CD8-positive, alpha-beta memory T cell (primary cell): ENCODE results near the gene MRE11. TPM values are rescaled to one million over a fixed set of nuclear protein-coding genes. Genes with fewer than 3 reads are reported as not detected.
"Not testable (repeated sequence)": the region's sequence is repeated elsewhere in the genome, so short reads cannot be mapped to it uniquely, and the experiment has no call there.

Experiments used
- CTCF ChIA-PET: fragments of 350-600 bp; sonication (Branson Sonifier 250); formaldehyde crosslinking; loops from one replicate; lab custom pipeline; 2021; ENCODE audit warnings: antibody characterized with exemption; lab: Charles Lee
- POLR2A ChIA-PET: fragments of 350-600 bp; sonication (Branson Sonifier 250); formaldehyde crosslinking; loops from one replicate; lab custom pipeline; 2021; ENCODE audit warnings: antibody characterized with exemption; lab: Charles Lee
- DNase-seq, 5 donors: peaks; one replicate each; pipeline versions ENCODE4 v3.0.0 to v3.0.0-alpha.2; 2020 to 2022; ENCODE audit warnings: mixed read lengths in 1 of 5
- H3K27ac ChIP-seq: one replicate; pipeline ENCODE4 v1.7.0; 2013; ENCODE audit warnings: low read depth, mild to moderate bottlenecking, low read length, moderate library complexity
- H3K27me3 ChIP-seq: 2 replicates; pipeline ENCODE4 v1.7.0; 2013; ENCODE audit warnings: low read length, mild to moderate bottlenecking; ENCODE audit not compliant: insufficient read depth, poor library complexity, severe bottlenecking
- H3K36me3 ChIP-seq: 2 replicates; pipeline ENCODE4 v1.7.0; 2013; ENCODE audit warnings: mild to moderate bottlenecking, low read length, moderate library complexity; ENCODE audit not compliant: insufficient read depth
- H3K4me1 ChIP-seq: 2 replicates; pipeline ENCODE4 v1.7.0; 2013; ENCODE audit warnings: mild to moderate bottlenecking, low read length, moderate library complexity; ENCODE audit not compliant: insufficient read depth
- H3K4me3 ChIP-seq: 2 replicates; pipeline ENCODE4 v1.7.0; 2013; ENCODE audit warnings: mild to moderate bottlenecking, low read length
- H3K9me3 ChIP-seq: 2 replicates; pipeline ENCODE4 v1.7.0; 2013; ENCODE audit warnings: mild to moderate bottlenecking, low read length
- H3K27ac Mint-ChIP-seq, 8 donors: one replicate each; pipeline ENCODE4 v1.8.0; 2020 to 2021; ENCODE audit warnings: mixed read lengths in 8 of 8, mild to moderate bottlenecking in 6 of 8, inconsistent platforms in 3 of 8, moderate library complexity in 3 of 8
- H3K27me3 Mint-ChIP-seq, 2 donors: one replicate each; pipeline ENCODE4 v1.8.0; 2020 to 2021; ENCODE audit warnings: mixed read lengths in 2 of 2, mild to moderate bottlenecking in 1 of 2, moderate library complexity in 1 of 2
- H3K36me3 Mint-ChIP-seq, 3 donors: one replicate each; pipeline ENCODE4 v1.8.0; 2020 to 2021; ENCODE audit warnings: mixed read lengths in 3 of 3, inconsistent platforms in 1 of 3, mild to moderate bottlenecking in 1 of 3
- H3K4me1 Mint-ChIP-seq, 3 donors: one replicate each; pipeline ENCODE4 v1.8.0; 2020 to 2021; ENCODE audit warnings: mixed read lengths in 3 of 3, inconsistent platforms in 1 of 3, mild to moderate bottlenecking in 1 of 3
- H3K4me3 Mint-ChIP-seq, 7 donors: one replicate each; pipeline ENCODE4 v1.8.0; 2020 to 2021; ENCODE audit warnings: mixed read lengths in 7 of 7, mild to moderate bottlenecking in 6 of 7, moderate library complexity in 4 of 7, inconsistent platforms in 2 of 7
- H3K9me3 Mint-ChIP-seq, 5 donors: one replicate each; pipeline ENCODE4 v1.8.0; 2020 to 2022; ENCODE audit warnings: mixed read lengths in 5 of 5, mild to moderate bottlenecking in 3 of 5, moderate library complexity in 2 of 5, inconsistent platforms in 1 of 5
- polyA plus RNA-seq: library from polyadenylated mRNA; unstranded; fragments of 300-500 nt; fragmentation: Illumina TruSeq; gene quantifications from one replicate; pipeline ENCODE4 v1.2.3, GENCODE V29; 2021
- total RNA-seq, 2 experiments: library from RNA; stranded (reverse); gene quantifications; one replicate each; pipeline ENCODE4 v1.2.3, GENCODE V29; 2021

MRE11 gene
- total and polyA plus RNA-seq, 3 experiments from 2014 or later, result 14.4 to 40.0 (median 39.8) TPM

DNA sequence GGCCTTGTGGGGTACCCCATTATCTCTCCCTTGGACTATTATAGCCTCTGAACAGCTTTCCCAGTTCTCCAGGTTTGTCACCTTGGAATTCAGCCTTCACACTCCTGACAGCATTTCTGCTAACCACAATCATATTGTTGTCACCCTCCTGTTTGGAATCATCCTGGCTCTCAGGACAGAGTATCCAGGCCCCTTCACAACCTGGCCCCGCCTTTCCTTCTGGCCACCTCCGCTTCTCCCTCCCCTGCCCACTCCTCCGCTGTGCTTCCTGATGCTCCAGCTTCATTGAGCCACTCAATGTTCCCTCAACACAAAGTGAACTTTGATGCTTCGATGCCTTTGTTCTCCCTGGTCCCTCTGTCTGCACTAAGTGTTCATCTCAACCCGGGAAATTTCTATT, 95.5 kb downstream of the MRE11 start:
- CTCF ChIA-PET, result no interaction called here
- Histone ChIP-seq H3K27me3 (peaks cover 3% of the 10 kb centered on the region), H3K36me3 (no peaks in the 10 kb centered on the region), H3K4me3 (no peak overlapping the region), H3K4me1 (no peaks in the 10 kb centered on the region), H3K27ac (no peak overlapping the region), H3K9me3 (no peaks in the 10 kb centered on the region)
- Mint-ChIP-seq H3K27ac (no peak overlapping the region), H3K9me3 (peaks cover 0 to 20% (median 5%) of the 10 kb centered on the region in 5 donors), H3K4me1 (peaks cover 6 to 8% (median 8%) of the 10 kb centered on the region in 3 donors), H3K27me3 (peaks cover 38 to 40% of the 10 kb centered on the region in 2 donors), H3K36me3 (peaks cover 0 to 6% (median 1%) of the 10 kb centered on the region in 3 donors), H3K4me3 (no peak overlapping the region)
- DNase-seq, result no peak
- POLR2A ChIA-PET, result no interaction called here

DNA sequence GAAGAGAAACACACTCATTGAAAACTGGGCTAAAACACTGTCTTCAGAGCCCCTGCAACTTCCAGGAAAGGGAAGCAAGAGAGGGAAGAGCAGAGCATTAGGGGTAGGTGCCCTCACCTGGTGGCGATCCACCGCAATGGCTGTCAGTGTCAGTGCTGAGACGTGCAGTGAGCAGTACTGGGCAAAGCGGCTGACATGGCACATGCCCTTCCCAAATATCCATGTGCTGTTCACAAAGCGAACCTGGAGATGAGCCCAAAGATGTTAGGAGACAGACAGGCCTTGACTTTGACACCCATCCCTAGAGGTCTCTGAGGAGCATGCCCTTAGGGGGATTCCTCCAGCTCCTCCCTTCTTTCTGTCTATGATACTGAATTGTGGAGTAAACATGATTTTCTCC, 97.4 kb downstream of the MRE11 start:
- ChIA-PET POLR2A (no interaction called here), CTCF (no interaction called here)
- no peak overlapping the region for H3K27ac Mint-ChIP-seq
- no peak overlapping the region for H3K4me3 Mint-ChIP-seq
- peaks cover 0 to 6% (median 1%) of the 10 kb centered on the region in 3 donors for H3K36me3 Mint-ChIP-seq
- no peak overlapping the region for H3K27ac ChIP-seq
- H3K4me1 ChIP-seq, result no peaks in the 10 kb centered on the region
- H3K9me3 Mint-ChIP-seq, result peaks cover 0 to 12% (median 7%) of the 10 kb centered on the region in 5 donors
- no peak for DNase-seq
- H3K9me3 ChIP-seq, result no peaks in the 10 kb centered on the region
- H3K4me3 ChIP-seq, result no peak overlapping the region
- peaks cover 6 to 8% (median 8%) of the 10 kb centered on the region in 3 donors for H3K4me1 Mint-ChIP-seq
- H3K27me3 Mint-ChIP-seq, result peaks cover 28 to 30% of the 10 kb centered on the region in 2 donors
- H3K27me3 ChIP-seq, result peaks cover 3% of the 10 kb centered on the region
- no peaks in the 10 kb centered on the region for H3K36me3 ChIP-seq

- H3K4me1 Mint-ChIP-seq, H3K36me3 ChIP-seq, CTCF ChIA-PET, H3K27ac ChIP-seq, POLR2A ChIA-PET, H3K4me3 ChIP-seq, H3K27me3 ChIP-seq, H3K9me3 ChIP-seq, DNase-seq, H3K4me3 Mint-ChIP-seq, H3K27ac Mint-ChIP-seq, H3K9me3 Mint-ChIP-seq, H3K36me3 Mint-ChIP-seq, H3K27me3 Mint-ChIP-seq, H3K4me1 ChIP-seq: not testable (repeated sequence)
Observed at GRCh38 chr11:94391937-94392336, 101.7 kb downstream of the MRE11 start.

DNA sequence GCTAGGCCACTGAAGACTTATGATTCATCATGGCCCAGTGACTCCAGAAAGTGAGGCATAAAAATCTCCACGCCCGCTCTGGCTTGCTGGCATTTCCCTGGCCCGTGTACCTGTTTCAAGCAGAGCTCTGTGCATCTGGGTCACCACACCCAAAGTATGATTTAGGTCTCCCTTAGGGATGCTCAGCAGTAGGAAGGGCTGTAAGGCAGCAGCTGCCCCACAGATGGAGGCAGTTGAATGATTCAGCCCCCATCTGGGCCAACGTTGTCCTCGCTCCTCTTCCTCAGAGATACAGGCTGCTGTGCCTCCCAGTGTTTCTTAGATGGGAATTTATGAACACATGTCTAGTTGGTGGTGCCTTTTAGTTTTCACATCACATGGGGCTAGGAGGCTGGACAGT, 114.0 kb downstream of the MRE11 start:
- Histone ChIP-seq H3K4me1 (no peaks in the 10 kb centered on the region), H3K4me3 (no peak overlapping the region), H3K9me3 (no peaks in the 10 kb centered on the region), H3K36me3 (no peaks in the 10 kb centered on the region), H3K27ac (no peak overlapping the region), H3K27me3 (no peaks in the 10 kb centered on the region)
- DNase-seq, result no peak
- H3K27me3 Mint-ChIP-seq, result peaks cover 7 to 9% of the 10 kb centered on the region in 2 donors
- no peak overlapping the region for H3K27ac Mint-ChIP-seq
- no peak overlapping the region for H3K4me3 Mint-ChIP-seq
- no peaks in the 10 kb centered on the region for H3K4me1 Mint-ChIP-seq
- CTCF ChIA-PET, result no interaction called here
- peaks cover 0 to 14% (median 0%) of the 10 kb centered on the region in 3 donors for H3K36me3 Mint-ChIP-seq
- H3K9me3 Mint-ChIP-seq, result peaks cover 0 to 3% (median 0%) of the 10 kb centered on the region in 5 donors
- POLR2A ChIA-PET, result no interaction called here

DNA sequence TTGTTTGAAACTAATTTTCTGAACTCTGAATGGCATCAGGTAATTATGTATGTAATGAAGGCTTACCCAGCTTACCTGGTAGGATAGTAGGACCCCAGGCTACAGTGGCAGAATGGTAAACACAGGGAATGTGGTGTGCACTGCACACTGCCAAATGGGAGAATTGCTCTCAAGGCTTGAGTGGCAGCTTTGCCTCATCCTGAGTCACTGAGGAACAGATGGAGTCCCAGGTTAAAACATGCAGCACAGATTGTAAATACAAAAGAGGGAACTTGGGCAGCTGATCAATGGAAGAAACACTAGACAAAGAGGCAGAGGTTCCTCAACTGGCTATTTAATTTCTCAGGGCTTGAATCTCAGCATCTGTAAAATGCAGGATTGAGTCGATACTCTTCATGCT, 116.8 kb downstream of the MRE11 start:
- no peaks in the 10 kb centered on the region for H3K4me1 Mint-ChIP-seq

GRCh38 chr11:94370576-94370975, 123.1 kb downstream of the MRE11 start:
- CTCF ChIA-PET, H3K4me3 ChIP-seq, H3K4me1 ChIP-seq, H3K27me3 ChIP-seq, POLR2A ChIA-PET, H3K9me3 ChIP-seq, H3K36me3 Mint-ChIP-seq, H3K27me3 Mint-ChIP-seq, H3K36me3 ChIP-seq, DNase-seq, H3K27ac ChIP-seq, H3K9me3 Mint-ChIP-seq: not testable (repeated sequence)
- peak overlapping the region in 1 of 8 donors; percentile 25 for H3K27ac Mint-ChIP-seq
- peaks cover 2 to 20% (median 15%) of the 10 kb centered on the region in 3 donors for H3K4me1 Mint-ChIP-seq
- peak overlapping the region in 1 of 7 donors; percentile 22 for H3K4me3 Mint-ChIP-seq

More for the DNA sequence above, 116.8 kb downstream of the MRE11 start:
- H3K36me3 Mint-ChIP-seq, result peaks cover 0 to 4% (median 0%) of the 10 kb centered on the region in 3 donors
- H3K4me3 Mint-ChIP-seq, result no peak overlapping the region
- CTCF ChIA-PET, result no interaction called here
- no peaks in the 10 kb centered on the region for H3K4me1 ChIP-seq
- POLR2A ChIA-PET, result no interaction called here
- H3K4me3 ChIP-seq, result no peak overlapping the region
- H3K27ac ChIP-seq, result no peak overlapping the region
- no peaks in the 10 kb centered on the region for H3K27me3 ChIP-seq
- H3K27ac Mint-ChIP-seq, result no peak overlapping the region
- H3K36me3 ChIP-seq, result no peaks in the 10 kb centered on the region
- H3K27me3 Mint-ChIP-seq, result peaks cover 2 to 9% of the 10 kb centered on the region in 2 donors
- peaks cover 0 to 1% (median under 1%) of the 10 kb centered on the region in 5 donors for H3K9me3 Mint-ChIP-seq
- no peaks in the 10 kb centered on the region for H3K9me3 ChIP-seq
- no peak for DNase-seq

Other genes with a start within 250 kb of the MRE11 start
- not detected for gene IZUMO1R, start 189.3 kb downstream of the MRE11 start, total RNA-seq
- not detected for gene IZUMO1R, start 189.3 kb downstream of the MRE11 start, polyA plus RNA-seq
- under 1 TPM in 1 of 2 experiments, not detected in 1; 0.11 TPM for gene GPR83, start 92.4 kb downstream of the MRE11 start, total RNA-seq
- 0.10 TPM for gene GPR83, start 92.4 kb downstream of the MRE11 start, polyA plus RNA-seq
- 10 to 100 TPM; 21.6 to 25.9 TPM for gene ANKRD49, start 140 bp upstream of the MRE11 start, total RNA-seq
- 28.3 TPM for gene ANKRD49, start 140 bp upstream of the MRE11 start, polyA plus RNA-seq
- gene C11orf97, start 18.6 kb upstream of the MRE11 start, total RNA-seq, result not detected
- gene C11orf97, start 18.6 kb upstream of the MRE11 start, polyA plus RNA-seq, result not detected
- gene FUT4, start 50.1 kb upstream of the MRE11 start, total RNA-seq, result 1 to 10 TPM; 7.6 to 7.9 TPM
- 2.1 TPM for gene FUT4, start 50.1 kb upstream of the MRE11 start, polyA plus RNA-seq
- under 1 TPM; 0.58 to 0.61 TPM for gene PIWIL4, start 73.5 kb upstream of the MRE11 start, total RNA-seq
- 0.36 TPM for gene PIWIL4, start 73.5 kb upstream of the MRE11 start, polyA plus RNA-seq